HG03439 (cell line): ENCODE measurements around the gene SLC6A19.
"Not testable (repeated sequence)": the region's sequence is repeated elsewhere in the genome, so short reads cannot be mapped to it uniquely, and the experiment has no call there.

Source experiments
- ATAC-seq: cut with Tn5 transposase; IDR thresholded peaks from one replicate; pipeline ENCODE4 v1.9.1; 2021; ENCODE audit warnings: mild to moderate bottlenecking, moderate library complexity; ENCODE audit not compliant: unreplicated experiment

The SLC6A19 gene

GRCh38 chr5:1201327-1202025 lies at the start of gene SLC6A19:
Gene SLC6A19, plus strand, starts transcription at chr5:1201595. Its CDS starts 56 bp downstream, at chr5:1201651.
- ATAC-seq: no peak

- no peak for ATAC-seq
Observed at GRCh38 chr5:1152156-1152555, 49.2 kb upstream of the SLC6A19 start.

GRCh38 chr5:1152771-1153282 lies 48.6 kb upstream of the SLC6A19 start:
- ATAC-seq: no peak

GRCh38 chr5:1153428-1153827 lies 48.0 kb upstream of the SLC6A19 start:
- no peak for ATAC-seq

GRCh38 chr5:1155191-1156032 lies 46.0 kb upstream of the SLC6A19 start:
- no peak for ATAC-seq

- no peak for ATAC-seq
Observed at GRCh38 chr5:1156033-1156753, 45.2 kb upstream of the SLC6A19 start.

GRCh38 chr5:1156754-1157460 lies 44.5 kb upstream of the SLC6A19 start:
- no peak for ATAC-seq

GRCh38 chr5:1157461-1157986 lies 43.9 kb upstream of the SLC6A19 start:
- ATAC-seq: not testable (repeated sequence)

- ATAC-seq: no peak
Observed at GRCh38 chr5:1158647-1159340, 42.6 kb upstream of the SLC6A19 start.

GRCh38 chr5:1159341-1159675 lies 42.1 kb upstream of the SLC6A19 start:
- ATAC-seq: no peak

GRCh38 chr5:1159774-1160406 lies 41.5 kb upstream of the SLC6A19 start:
- ATAC-seq: no peak

- no peak for ATAC-seq
Observed at GRCh38 chr5:1161108-1161832, 40.1 kb upstream of the SLC6A19 start.

- no peak for ATAC-seq
Observed at GRCh38 chr5:1161833-1162229, 39.6 kb upstream of the SLC6A19 start.

- no peak for ATAC-seq
Observed at GRCh38 chr5:1162276-1162675, 39.1 kb upstream of the SLC6A19 start.

GRCh38 chr5:1162751-1163150 lies 38.6 kb upstream of the SLC6A19 start:
- no peak for ATAC-seq

- ATAC-seq: no peak
Observed at GRCh38 chr5:1163366-1163765, 38.0 kb upstream of the SLC6A19 start.

GRCh38 chr5:1163879-1164278 lies 37.5 kb upstream of the SLC6A19 start:
- no peak for ATAC-seq

- ATAC-seq: no peak
Observed at GRCh38 chr5:1164696-1165630, 36.4 kb upstream of the SLC6A19 start.
